Measurements from ENCODE around the gene GSTCD.

DNA sequence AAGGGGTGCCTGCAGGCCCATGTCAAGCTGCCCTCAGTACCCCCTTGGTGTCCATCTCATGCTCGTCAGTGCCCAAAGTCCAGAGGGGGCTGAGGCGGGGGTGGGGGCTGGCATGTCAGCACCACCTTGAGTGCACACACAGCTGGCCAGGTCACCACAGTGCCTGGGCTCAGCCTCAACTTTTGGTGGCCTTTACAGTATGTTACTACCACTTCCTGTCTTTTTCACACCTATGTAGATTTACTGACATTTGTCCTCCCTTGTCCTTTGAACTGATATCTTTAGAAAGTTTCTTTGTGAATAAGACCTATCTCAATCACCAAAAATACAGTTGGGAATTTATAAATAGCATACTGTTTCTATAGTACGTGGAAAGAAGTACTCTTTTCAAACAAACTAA is 128.0 kb downstream of the GSTCD start:
- TF ChIP-seq, protein P1, sequence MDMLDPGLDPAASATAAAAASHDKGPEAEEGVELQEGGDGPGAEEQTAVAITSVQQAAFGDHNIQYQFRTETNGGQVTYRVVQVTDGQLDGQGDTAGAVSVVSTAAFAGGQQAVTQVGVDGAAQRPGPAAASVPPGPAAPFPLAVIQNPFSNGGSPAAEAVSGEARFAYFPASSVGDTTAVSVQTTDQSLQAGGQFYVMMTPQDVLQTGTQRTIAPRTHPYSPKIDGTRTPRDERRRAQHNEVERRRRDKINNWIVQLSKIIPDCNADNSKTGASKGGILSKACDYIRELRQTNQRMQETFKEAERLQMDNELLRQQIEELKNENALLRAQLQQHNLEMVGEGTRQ (IDR thresholded peaks at IDR 0.05; ENCODE audit: low read depth, low read length), result no peak
- TF ChIP-seq, protein P2, sequence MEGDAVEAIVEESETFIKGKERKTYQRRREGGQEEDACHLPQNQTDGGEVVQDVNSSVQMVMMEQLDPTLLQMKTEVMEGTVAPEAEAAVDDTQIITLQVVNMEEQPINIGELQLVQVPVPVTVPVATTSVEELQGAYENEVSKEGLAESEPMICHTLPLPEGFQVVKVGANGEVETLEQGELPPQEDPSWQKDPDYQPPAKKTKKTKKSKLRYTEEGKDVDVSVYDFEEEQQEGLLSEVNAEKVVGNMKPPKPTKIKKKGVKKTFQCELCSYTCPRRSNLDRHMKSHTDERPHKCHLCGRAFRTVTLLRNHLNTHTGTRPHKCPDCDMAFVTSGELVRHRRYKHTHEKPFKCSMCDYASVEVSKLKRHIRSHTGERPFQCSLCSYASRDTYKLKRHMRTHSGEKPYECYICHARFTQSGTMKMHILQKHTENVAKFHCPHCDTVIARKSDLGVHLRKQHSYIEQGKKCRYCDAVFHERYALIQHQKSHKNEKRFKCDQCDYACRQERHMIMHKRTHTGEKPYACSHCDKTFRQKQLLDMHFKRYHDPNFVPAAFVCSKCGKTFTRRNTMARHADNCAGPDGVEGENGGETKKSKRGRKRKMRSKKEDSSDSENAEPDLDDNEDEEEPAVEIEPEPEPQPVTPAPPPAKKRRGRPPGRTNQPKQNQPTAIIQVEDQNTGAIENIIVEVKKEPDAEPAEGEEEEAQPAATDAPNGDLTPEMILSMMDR (conservative IDR thresholded peaks at IDR 0.05; ENCODE audit: low read depth, low read length), result no peak
- no peak for TF ChIP-seq RFX5 (IDR thresholded peaks at IDR 0.05; ENCODE audit: low read depth, low read length)
- TF ChIP-seq CEBPB (IDR thresholded peaks at IDR 0.05; ENCODE audit: low read depth, low read length), result no peak

All from IMR-90 (cell line).